ENCODE data around the gene IQSEC1. TPM values are rescaled to one million over a fixed set of nuclear protein-coding genes. Genes with fewer than 3 reads are reported as not detected.

Gene IQSEC1
- total and polyA plus RNA-seq, 2 of the 8 experiments (the other 6 are each of a cell fraction or from before 2014, with no cell fraction given): 6.8 to 28.8 TPM

DNA sequence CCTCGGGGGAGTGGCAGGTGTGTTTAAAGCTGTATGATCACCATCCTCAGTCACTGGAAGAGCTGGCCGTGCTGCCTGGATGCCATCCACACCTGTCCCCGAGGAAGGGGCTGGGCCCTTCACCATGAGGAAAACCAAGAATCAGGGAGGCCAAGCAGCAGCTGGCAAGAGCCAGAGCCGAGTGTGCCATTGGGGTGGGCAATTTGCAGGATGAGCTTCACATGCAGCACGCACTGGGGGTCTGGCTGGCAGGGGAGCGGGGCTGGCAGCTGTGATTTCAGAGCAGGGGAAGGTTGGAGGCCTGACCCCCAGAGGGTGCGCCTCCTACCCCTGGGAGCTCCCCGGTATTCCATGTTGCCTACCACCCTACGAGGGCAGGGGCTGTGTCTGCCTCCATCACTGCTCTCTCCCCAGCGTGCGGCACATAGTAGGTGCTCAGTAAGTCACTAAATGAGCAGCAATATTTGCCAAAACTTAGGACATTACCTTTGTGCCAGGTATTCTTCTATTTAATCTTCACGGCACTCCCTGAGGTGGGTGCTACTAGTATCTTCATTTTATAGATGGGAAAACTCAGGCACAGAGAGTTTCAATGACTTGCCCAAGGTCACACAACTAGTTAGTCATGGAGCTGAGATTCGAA is 30.3 kb upstream of the IQSEC1 start:
- Histone ChIP-seq H3K79me1 (ENCODE audit: low read depth, low read length) (no peaks in the 10 kb centered on the region), H3K4me3 (ENCODE audit: extremely low read depth in 1 of 4, insufficient read depth in 2 of 4, low read depth in 3 of 4, low read length in 4 of 4) (no peak overlapping the region), H2AFZ (ENCODE audit: low read length) (no peak overlapping the region), H3K79me2 (ENCODE audit: control insufficient read depth in 1 of 2, insufficient read depth in 2 of 2, low read length in 2 of 2) (no peaks in the 10 kb centered on the region), H4K20me1 (replicated peaks in 1 of 2; ENCODE audit: control insufficient read depth in 1 of 2, insufficient read depth in 2 of 2, low read length in 2 of 2) (peaks cover 0 to 2% of the 10 kb centered on the region in 2 experiments), H2BK15ac (ENCODE audit: low read length) (no peak overlapping the region), H4K8ac (ENCODE audit: extremely low read depth, insufficient read depth, low read length) (no peak overlapping the region), H3K18ac (ENCODE audit: extremely low read depth, low read length) (no peak overlapping the region), H2BK120ac (replicated peaks; ENCODE audit: low read depth, low read length) (no peak overlapping the region), H3K4ac (replicated peaks; ENCODE audit: insufficient read length, low read depth, low read length) (no peak overlapping the region), H3K27me3 (replicated peaks in 1 of 4; ENCODE audit: control insufficient read depth in 3 of 4, extremely low read depth in 1 of 4, insufficient read depth in 3 of 4, low read length in 3 of 4) (no peaks in the 10 kb centered on the region), H2BK20ac (ENCODE audit: low read length) (no peak overlapping the region), H2AK5ac (ENCODE audit: low read depth, low read length) (no peak overlapping the region), H3K23ac (ENCODE audit: insufficient read length) (no peak overlapping the region), H4K5ac (ENCODE audit: insufficient read length, low read depth, low read length) (no peak overlapping the region), H3K14ac (ENCODE audit: insufficient read length) (no peak overlapping the region), H3K27ac (ENCODE audit: low read depth, low read length) (no peak overlapping the region), H4K91ac (replicated peaks; ENCODE audit: insufficient read length, low read length) (no peak overlapping the region), H2BK12ac (ENCODE audit: low read depth, low read length) (no peak overlapping the region), H3K36me3 (ENCODE audit: control insufficient read depth in 2 of 4, insufficient read depth in 4 of 4, low read length in 3 of 4) (no peaks in the 10 kb centered on the region), H3K4me1 (replicated peaks in 1 of 4; ENCODE audit: control insufficient read depth in 3 of 4, insufficient read depth in 4 of 4, low read length in 3 of 4) (no peaks in the 10 kb centered on the region), H3K23me2 (ENCODE audit: low read depth, low read length) (peaks cover 2% of the 10 kb centered on the region; the same call in 1 of the 2 replicates), H2BK5ac (ENCODE audit: low read depth, low read length) (no peak overlapping the region), H3K4me2 (ENCODE audit: insufficient read depth in 1 of 2, low read depth in 2 of 2, low read length in 2 of 2) (no peak overlapping the region), H3K9me3 (ENCODE audit: insufficient read depth in 2 of 2, low read depth in 1 of 2, low read length in 1 of 2) (no peaks in the 10 kb centered on the region), H3K9ac (replicated peaks in 1 of 4; ENCODE audit: extremely low read depth in 1 of 4, low read depth in 3 of 4, low read length in 3 of 4) (no peak overlapping the region), H3K56ac (replicated peaks; ENCODE audit: insufficient read length, low read depth, low read length) (no peak overlapping the region)
- no peak for DNase-seq (ENCODE audit: low read depth in 1 of 2, low spot score in 2 of 2)
- ChIA-PET CTCF (ENCODE audit: partially characterized antibody) (interaction anchor here (0.7 to 2.6 kb wide), 20 partner anchors 8 to 358 kb away, joined by 3 to 27 read pairs (median 4); no protein-coding TSS in a partner anchor), POLR2A (ENCODE audit: partially characterized antibody) (no interaction called here)
- FAIRE-seq: no peak
- WGBS, 2 experiments (ENCODE audit: extremely low coverage in 1 of 2, insufficient coverage in 1 of 2, insufficient read length in 1 of 2, insufficient replicate concordance in 2 of 2, low coverage in 1 of 2, low lambda C conversion rate in 2 of 2, missing lambda C conversion rate in 1 of 2): 84% methylated on average over 12 of the region's 13 CpGs; no CpG with 5 or more reads in 1 of the 2 experiments
- TF ChIP-seq NRF1 (IDR thresholded peaks at IDR 0.05; ENCODE audit: low read depth, low read length) (no peak), ASH2L (IDR thresholded peaks at IDR 0.05; ENCODE audit: low read length) (no peak), CHD1 (IDR thresholded peaks at IDR 0.05; ENCODE audit: low read depth, low read length) (no peak), SP2 (IDR thresholded peaks at IDR 0.05; ENCODE audit: low read length) (no peak), SAP30 (IDR thresholded peaks at IDR 0.05; ENCODE audit: insufficient read depth, insufficient replicate concordance, low read length) (no peak), POU5F1 (IDR thresholded peaks at IDR 0.05; ENCODE audit: low read depth, low read length) (no peak), FOSL1 (IDR thresholded peaks at IDR 0.05; ENCODE audit: insufficient read depth, low read depth, low read length) (no peak), JUND (IDR thresholded peaks at IDR 0.05; ENCODE audit: low read length) (no peak), JUN (IDR thresholded peaks at IDR 0.05; ENCODE audit: low read depth, low read length) (no peak), EGR1 (IDR thresholded peaks at IDR 0.05; ENCODE audit: borderline replicate concordance, low read depth, low read length) (no peak)
